Measurements from ENCODE around the gene ATG14. TPM values are rescaled to one million over a fixed set of nuclear protein-coding genes. Genes with fewer than 3 reads are reported as not detected.

The ATG14 gene
- total RNA-seq, 1 donor, result 11.6 TPM

- H3K4me3 ChIP-seq (ENCODE audit: low read depth, low read length), result no peak overlapping the region
These were observed 2.9 kb upstream of the ATG14 start for GRCh38 chr14:55414551-55414950.

DNA sequence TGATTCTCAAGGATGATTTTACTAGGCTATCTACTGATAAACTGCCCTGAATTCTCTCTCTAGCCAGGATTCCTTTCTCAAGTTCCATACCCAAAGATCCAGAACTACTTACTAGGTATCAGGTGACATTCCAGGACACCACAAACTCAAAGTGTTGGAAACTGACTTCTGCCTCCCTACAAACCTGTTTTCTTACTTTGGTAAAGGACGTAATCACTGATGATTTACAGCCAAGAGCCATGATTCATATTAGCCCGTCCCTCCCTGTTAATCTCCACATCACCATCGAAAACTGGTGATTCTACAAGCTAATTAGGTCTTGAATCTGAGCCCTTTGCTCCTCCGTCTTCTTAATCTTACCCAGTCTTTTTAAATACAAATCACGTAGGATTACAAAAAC, 1.0 kb upstream of the ATG14 start:
- no peak overlapping the region for H3K4me3 ChIP-seq (ENCODE audit: low read depth, low read length)

More at GRCh38 chr14:55414551-55414950, 2.9 kb upstream of the ATG14 start:
- no peak for DNase-seq (ENCODE audit: low read depth)
- TF ChIP-seq, protein P1, sequence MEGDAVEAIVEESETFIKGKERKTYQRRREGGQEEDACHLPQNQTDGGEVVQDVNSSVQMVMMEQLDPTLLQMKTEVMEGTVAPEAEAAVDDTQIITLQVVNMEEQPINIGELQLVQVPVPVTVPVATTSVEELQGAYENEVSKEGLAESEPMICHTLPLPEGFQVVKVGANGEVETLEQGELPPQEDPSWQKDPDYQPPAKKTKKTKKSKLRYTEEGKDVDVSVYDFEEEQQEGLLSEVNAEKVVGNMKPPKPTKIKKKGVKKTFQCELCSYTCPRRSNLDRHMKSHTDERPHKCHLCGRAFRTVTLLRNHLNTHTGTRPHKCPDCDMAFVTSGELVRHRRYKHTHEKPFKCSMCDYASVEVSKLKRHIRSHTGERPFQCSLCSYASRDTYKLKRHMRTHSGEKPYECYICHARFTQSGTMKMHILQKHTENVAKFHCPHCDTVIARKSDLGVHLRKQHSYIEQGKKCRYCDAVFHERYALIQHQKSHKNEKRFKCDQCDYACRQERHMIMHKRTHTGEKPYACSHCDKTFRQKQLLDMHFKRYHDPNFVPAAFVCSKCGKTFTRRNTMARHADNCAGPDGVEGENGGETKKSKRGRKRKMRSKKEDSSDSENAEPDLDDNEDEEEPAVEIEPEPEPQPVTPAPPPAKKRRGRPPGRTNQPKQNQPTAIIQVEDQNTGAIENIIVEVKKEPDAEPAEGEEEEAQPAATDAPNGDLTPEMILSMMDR (IDR thresholded peaks at IDR 0.05; ENCODE audit: insufficient read depth, low read length), result no peak

GRCh38 chr14:55410876-55411275, 754 bp downstream of the ATG14 start:
- TF ChIP-seq, protein P1 (IDR thresholded peaks at IDR 0.05; ENCODE audit: insufficient read depth, low read length), result no peak
- DNase-seq (ENCODE audit: low read depth), result no peak
- peak overlapping the region; percentile 80 for H3K4me3 ChIP-seq (ENCODE audit: low read depth, low read length)

More for the DNA sequence above, 1.0 kb upstream of the ATG14 start:
- DNase-seq (ENCODE audit: low read depth), result peak; percentile 53
- TF ChIP-seq, protein P1 (IDR thresholded peaks at IDR 0.05; ENCODE audit: insufficient read depth, low read length), result no peak

- DNase-seq (ENCODE audit: low read depth), result no peak
- TF ChIP-seq, protein P1 (IDR thresholded peaks at IDR 0.05; ENCODE audit: insufficient read depth, low read length), result no peak
These were observed 7.3 kb downstream of the ATG14 start for GRCh38 chr14:55404173-55404854.

GRCh38 chr14:55401751-55402150, 9.9 kb downstream of the ATG14 start:
- TF ChIP-seq, protein P1 (IDR thresholded peaks at IDR 0.05; ENCODE audit: insufficient read depth, low read length), result no peak
- no peak for DNase-seq (ENCODE audit: low read depth)
- H3K4me3 ChIP-seq (ENCODE audit: low read depth, low read length), result no peak overlapping the region

More at GRCh38 chr14:55404173-55404854, 7.3 kb downstream of the ATG14 start:
- H3K4me3 ChIP-seq (ENCODE audit: low read depth, low read length), result no peak overlapping the region

DNA sequence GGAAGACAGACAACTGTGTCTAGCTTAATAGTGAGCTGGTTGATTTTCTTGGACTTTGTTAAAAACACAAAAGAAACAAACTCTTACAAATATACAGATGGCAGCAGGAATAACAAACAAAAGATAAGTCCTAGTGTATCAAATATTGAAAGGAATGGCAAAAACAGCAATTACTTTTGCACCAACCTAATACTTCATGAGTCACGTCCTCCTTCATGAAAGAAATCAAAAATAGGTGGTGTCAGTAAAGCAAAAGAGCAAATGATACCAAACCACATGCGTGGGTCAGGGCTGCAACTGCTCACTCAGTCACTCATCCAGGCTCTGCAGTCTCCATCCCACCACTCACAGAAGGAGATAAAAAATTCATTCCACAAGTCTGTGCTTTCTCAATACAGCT, 11.8 kb downstream of the ATG14 start:
- peak; percentile 11 for DNase-seq (ENCODE audit: low read depth)

More for the DNA sequence above, 11.8 kb downstream of the ATG14 start:
- TF ChIP-seq, protein P1 (IDR thresholded peaks at IDR 0.05; ENCODE audit: insufficient read depth, low read length), result no peak
- no peak overlapping the region for H3K4me3 ChIP-seq (ENCODE audit: low read depth, low read length)

All from fibroblast of the aortic adventitia (primary cell).